GM23338 (cell line): ENCODE data around the gene CAPN10.

Source experiments
- CTCF ChIP-seq, 2 experiments: fragments of 200-600 bp in 1 of 2; sonication (generic) in 1 of 2; conservative IDR thresholded peaks; 2 replicates each; pipeline versions ENCODE4 v1.5.1 to v1.6.1; 2016 to 2017; ENCODE audit warnings: antibody characterized with exemption in 2 of 2, low read depth in 2 of 2, mild to moderate bottlenecking in 2 of 2, moderate library complexity in 1 of 2
- POLR2AphosphoS5 ChIP-seq: IDR thresholded peaks from 2 replicates; pipeline ENCODE4 v1.6.1; 2016; ENCODE audit warnings: antibody characterized with exemption, low read depth

- no peak for TF ChIP-seq CTCF (conservative IDR thresholded peaks at IDR 0.05; ENCODE audit: low read depth in 2 of 2)
- no peak for TF ChIP-seq POLR2AphosphoS5
Measured at GRCh38 chr2:240618776-240619175, 32.2 kb downstream of the CAPN10 start.
